Measurements from ENCODE around the gene FCHSD2. TPM values are rescaled to one million over a fixed set of nuclear protein-coding genes. Genes with fewer than 3 reads are reported as not detected.

Gene FCHSD2
- polyA plus RNA-seq, 3 donors, result 14.5 to 43.5 (median 16.6) TPM

- Histone ChIP-seq H3K4me1 (ENCODE audit: control insufficient read depth in 1 of 2, insufficient read depth in 2 of 2, low read length in 2 of 2) (peaks cover 41 to 65% of the 10 kb centered on the region in 2 donors), H3K4me3 (replicated peaks in 1 of 3; ENCODE audit: low read depth in 2 of 3, low read length in 3 of 3) (no peak overlapping the region), H3K27me3 (ENCODE audit: control insufficient read depth in 2 of 2, insufficient read depth in 2 of 2, low read length in 2 of 2) (no peaks in the 10 kb centered on the region), H3K9ac (ENCODE audit: insufficient read depth, low read length, poor library complexity, severe bottlenecking) (no peak overlapping the region), H4K20me1 (ENCODE audit: insufficient read depth, low read length) (peaks cover 99% of the 10 kb centered on the region), H3K4me2 (replicated peaks; ENCODE audit: extremely low read depth, low read length, poor library complexity, severe bottlenecking) (no peak overlapping the region), H3K79me2 (ENCODE audit: insufficient read depth, low read length) (peaks cover 61% of the 10 kb centered on the region), H2AFZ (ENCODE audit: insufficient read depth, low read depth, low read length, poor library complexity, severe bottlenecking) (no peak overlapping the region), H3K36me3 (replicated peaks in 1 of 2; ENCODE audit: control insufficient read depth in 1 of 2, insufficient read depth in 2 of 2, low read length in 2 of 2) (peaks cover 89 to 91% of the 10 kb centered on the region in 2 donors), H3K27ac (ENCODE audit: low read depth in 1 of 2, low read length in 2 of 2) (peak overlapping the region; percentile 63 to 77), H3K9me3 (replicated peaks in 1 of 2; ENCODE audit: control insufficient read depth in 1 of 2, insufficient read depth in 1 of 2, low read length in 2 of 2) (no peaks in the 10 kb centered on the region)
- no peak overlapping the region for H3K4me3 Mint-ChIP-seq
- peak overlapping the region in 6 of 7 donors; percentile 25 to 87 (median 60) for H3K27ac Mint-ChIP-seq
- peaks cover 69 to 92% of the 10 kb centered on the region in 2 donors for H3K36me3 Mint-ChIP-seq
- WGBS (ENCODE audit: insufficient coverage), result 100% methylated on average over 2 of the region's 4 CpGs
- H3K9me3 Mint-ChIP-seq, result no peaks in the 10 kb centered on the region
- intact Hi-C loops (cut with micrococcal nuclease), result no loop called here
- H3K27me3 Mint-ChIP-seq (ENCODE audit: low read depth in 3 of 3), result peaks cover 0 to under 1% (median 0%) of the 10 kb centered on the region in 3 donors
- no peak for DNase-seq
- H3K4me1 Mint-ChIP-seq, result peaks cover 50% of the 10 kb centered on the region
- TF ChIP-seq CTCF (IDR thresholded peaks at IDR 0.05), result no peak
Observed at GRCh38 chr11:72825661-72826060, 316.5 kb downstream of the FCHSD2 start.

- Mint-ChIP-seq H3K36me3 (peaks cover 69 to 92% of the 10 kb centered on the region in 2 donors), H3K4me3 (no peak overlapping the region), H3K4me1 (peaks cover 54% of the 10 kb centered on the region), H3K27ac (peak overlapping the region; percentile 15 to 89 (median 77)), H3K27me3 (ENCODE audit: low read depth in 3 of 3) (no peaks in the 10 kb centered on the region), H3K9me3 (no peaks in the 10 kb centered on the region)
- H3K4me2 ChIP-seq (replicated peaks; ENCODE audit: extremely low read depth, low read length, poor library complexity, severe bottlenecking), result no peak overlapping the region
- no peak for TF ChIP-seq CTCF (IDR thresholded peaks at IDR 0.05)
- H3K79me2 ChIP-seq (ENCODE audit: insufficient read depth, low read length), result peaks cover 68% of the 10 kb centered on the region
- 88% methylated on average over 7 of the region's 15 CpGs for WGBS (ENCODE audit: insufficient coverage)
- H3K9me3 ChIP-seq (replicated peaks in 1 of 2; ENCODE audit: control insufficient read depth in 1 of 2, insufficient read depth in 1 of 2, low read length in 2 of 2), result no peaks in the 10 kb centered on the region
- H3K36me3 ChIP-seq (replicated peaks in 1 of 2; ENCODE audit: control insufficient read depth in 1 of 2, insufficient read depth in 2 of 2, low read length in 2 of 2), result peaks cover 89 to 91% of the 10 kb centered on the region in 2 donors
- H3K27ac ChIP-seq (ENCODE audit: low read depth in 1 of 2, low read length in 2 of 2), result peak overlapping the region; percentile 63 to 77
- H3K27me3 ChIP-seq (ENCODE audit: control insufficient read depth in 2 of 2, insufficient read depth in 2 of 2, low read length in 2 of 2), result no peaks in the 10 kb centered on the region
- H3K4me1 ChIP-seq (ENCODE audit: control insufficient read depth in 1 of 2, insufficient read depth in 2 of 2, low read length in 2 of 2), result peaks cover 41 to 71% of the 10 kb centered on the region in 2 donors
- H4K20me1 ChIP-seq (ENCODE audit: insufficient read depth, low read length), result peaks cover 99% of the 10 kb centered on the region
- no peak overlapping the region for H3K9ac ChIP-seq (ENCODE audit: insufficient read depth, low read length, poor library complexity, severe bottlenecking)
- no peak overlapping the region for H3K4me3 ChIP-seq (replicated peaks in 1 of 3; ENCODE audit: low read depth in 2 of 3, low read length in 3 of 3)
- H2AFZ ChIP-seq (ENCODE audit: insufficient read depth, low read depth, low read length, poor library complexity, severe bottlenecking), result no peak overlapping the region
- intact Hi-C loops (cut with micrococcal nuclease), result no loop called here
- no peak for DNase-seq
Observed at GRCh38 chr11:72824811-72825505, 317.2 kb downstream of the FCHSD2 start.

All from CD14-positive monocyte (primary cell).